AG04449 (cell line): Measurements from ENCODE around the gene LILRB3.
"Not testable (repeated sequence)": the region's sequence is repeated elsewhere in the genome, so short reads cannot be mapped to it uniquely, and the experiment has no call there.

Experiments used
- CTCF ChIA-PET: fragments of 350-600 bp; formaldehyde crosslinking; extraction: SDS; loops from one replicate; lab custom pipeline; 2021; ENCODE audit warnings: antibody characterized with exemption; lab: Yijun Ruan, JAX
- POLR2A ChIA-PET: fragments of 400-600, 350-600 bp; formaldehyde crosslinking; extraction: SDS; loops from one replicate; lab custom pipeline; 2020; ENCODE audit warnings: antibody characterized with exemption, inconsistent platforms; lab: Yijun Ruan, JAX
- DNase-seq: peaks from one replicate; pipeline ENCODE4 v3.0.0-alpha.2; 2010; ENCODE audit warnings: low read depth, low spot score
- H3K4me3 ChIP-seq: 2 replicates; pipeline ENCODE4 v1.5.1; 2011; ENCODE audit warnings: low read depth, mild to moderate bottlenecking, control low read depth, low read length
- CTCF ChIP-seq: IDR thresholded peaks from one replicate; pipeline ENCODE4 v1.5.1; 2011; ENCODE audit warnings: mild to moderate bottlenecking, moderate library complexity, low read length, control low read depth, inconsistent platforms; ENCODE audit not compliant: insufficient read depth; ENCODE audit errors: missing control alignments

The LILRB3 gene

GRCh38 chr19:54240372-54241336, 17.8 kb upstream of the LILRB3 start:
- POLR2A ChIA-PET, CTCF ChIA-PET, H3K4me3 ChIP-seq, DNase-seq: not testable (repeated sequence)

- H3K4me3 ChIP-seq, POLR2A ChIA-PET, CTCF ChIA-PET, DNase-seq: not testable (repeated sequence)
These were observed 16.9 kb upstream of the LILRB3 start for GRCh38 chr19:54239491-54240371.

- CTCF ChIA-PET: interaction anchor here (0.8 to 1.6 kb wide), 7 partner anchors 10 to 97 kb away, joined by 3 to 5 read pairs (median 3); partner anchors contain the start of genes LENG1 and RPS9
- no peak for TF ChIP-seq CTCF
- DNase-seq: no peak
- no peak overlapping the region for H3K4me3 ChIP-seq
- POLR2A ChIA-PET: no interaction called here
These were observed 11.1 kb upstream of the LILRB3 start for GRCh38 chr19:54233941-54234340.

GRCh38 chr19:54231077-54231931, 8.5 kb upstream of the LILRB3 start:
- no peak for DNase-seq
- peak; percentile 93 for TF ChIP-seq CTCF
- H3K4me3 ChIP-seq: no peak overlapping the region
- ChIA-PET CTCF (interaction anchor here (0.6 to 2.4 kb wide), 13 partner anchors 15 to 81 kb away, joined by 3 to 22 read pairs (median 3); partner anchors contain the start of gene MBOAT7), POLR2A (no interaction called here)

- DNase-seq: no peak
- TF ChIP-seq CTCF: no peak
- POLR2A ChIA-PET: no interaction called here
- CTCF ChIA-PET: no interaction called here
- H3K4me3 ChIP-seq: no peak overlapping the region
These were observed 7.2 kb upstream of the LILRB3 start for GRCh38 chr19:54230031-54230430.

- ChIA-PET CTCF (interaction anchor here (0.7 to 1.3 kb wide), 5 partner anchors 8 to 65 kb away, joined by 3 to 5 read pairs (median 3); no protein-coding TSS in a partner anchor), POLR2A (no interaction called here)
These were observed 6.3 kb upstream of the LILRB3 start for GRCh38 chr19:54229146-54229545.

GRCh38 chr19:54224619-54225018, 1.8 kb upstream of the LILRB3 start:
- DNase-seq, POLR2A ChIA-PET, CTCF ChIA-PET, H3K4me3 ChIP-seq: not testable (repeated sequence)

More at GRCh38 chr19:54229146-54229545, 6.3 kb upstream of the LILRB3 start:
- no peak for DNase-seq
- no peak for TF ChIP-seq CTCF
- no peak overlapping the region for H3K4me3 ChIP-seq

GRCh38 chr19:54223937-54224281, 1.1 kb upstream of the LILRB3 start:
- POLR2A ChIA-PET: not testable (repeated sequence)
- CTCF ChIA-PET: interaction anchor here (1.3 to 1.5 kb wide), 2 partner anchors 10 to 55 kb away, joined by 3 read pairs; no protein-coding TSS in a partner anchor

GRCh38 chr19:54223277-54223936, 600 bp upstream of the LILRB3 start:
- POLR2A ChIA-PET, DNase-seq, H3K4me3 ChIP-seq: not testable (repeated sequence)
- CTCF ChIA-PET: interaction anchor here (1.3 to 1.5 kb wide), 2 partner anchors 11 to 55 kb away, joined by 3 read pairs; no protein-coding TSS in a partner anchor

More at GRCh38 chr19:54223937-54224281, 1.1 kb upstream of the LILRB3 start:
- H3K4me3 ChIP-seq, DNase-seq: not testable (repeated sequence)

- POLR2A ChIA-PET, DNase-seq, CTCF ChIA-PET, H3K4me3 ChIP-seq: not testable (repeated sequence)
These were observed 860 bp downstream of the LILRB3 start for GRCh38 chr19:54221947-54222346.
